CD4-positive, alpha-beta T cell treated with Interleukin-17A for 4 hours (primary cell): ENCODE data around the gene ARID1B.

Source experiments
- DNase-seq: peaks from one replicate; pipeline ENCODE4 v3.0.0-alpha.2; 2020; ENCODE audit warnings: mixed read lengths

ARID1B gene

DNA sequence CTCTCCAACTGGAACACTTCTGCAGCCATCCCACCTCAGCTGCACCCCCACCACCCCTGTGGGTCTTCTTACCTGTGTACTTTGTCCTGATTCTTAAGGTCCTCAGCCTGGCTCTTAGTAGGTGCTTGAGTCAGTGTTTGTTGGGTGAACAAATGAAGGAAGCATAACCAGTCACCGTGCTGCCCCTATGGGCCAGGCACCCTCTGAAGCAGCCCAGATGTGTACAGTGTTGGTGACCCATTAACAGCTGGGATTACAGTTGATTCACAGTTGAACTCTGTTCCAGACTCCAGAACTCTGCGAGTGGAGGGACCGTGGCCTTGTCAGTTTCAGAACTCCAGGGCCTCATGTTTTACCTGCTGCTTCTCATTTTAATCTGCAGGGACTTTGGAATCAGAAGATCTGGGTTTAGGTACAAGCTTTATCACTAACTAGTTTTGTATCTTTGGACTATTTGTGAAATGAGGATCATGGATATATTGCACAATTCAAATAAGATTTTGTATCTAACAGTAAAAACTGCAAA, 342.4 kb downstream of the ARID1B start:
- no peak for DNase-seq

GRCh38 chr6:157120534-157121232, 343.5 kb downstream of the ARID1B start:
- no peak for DNase-seq

DNA sequence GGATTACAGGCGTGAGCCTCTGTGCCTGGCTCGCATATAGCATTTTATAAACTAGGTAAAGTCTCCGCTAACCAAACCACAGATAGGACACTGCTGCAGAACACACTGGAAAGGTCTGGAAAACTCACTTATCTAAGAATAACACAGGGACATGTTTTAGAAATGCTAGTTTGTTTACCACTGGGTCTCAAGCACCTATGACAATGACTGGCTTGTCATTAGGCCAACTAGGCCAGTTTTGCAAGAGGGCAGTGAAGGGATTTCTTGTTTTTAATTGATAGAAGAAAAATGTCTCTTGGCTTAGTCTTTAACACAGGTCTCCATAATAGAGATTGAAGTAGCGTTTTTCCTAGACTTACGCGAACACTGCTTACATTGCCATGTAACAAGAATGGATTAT, 344.7 kb downstream of the ARID1B start:
- DNase-seq, result no peak

DNA sequence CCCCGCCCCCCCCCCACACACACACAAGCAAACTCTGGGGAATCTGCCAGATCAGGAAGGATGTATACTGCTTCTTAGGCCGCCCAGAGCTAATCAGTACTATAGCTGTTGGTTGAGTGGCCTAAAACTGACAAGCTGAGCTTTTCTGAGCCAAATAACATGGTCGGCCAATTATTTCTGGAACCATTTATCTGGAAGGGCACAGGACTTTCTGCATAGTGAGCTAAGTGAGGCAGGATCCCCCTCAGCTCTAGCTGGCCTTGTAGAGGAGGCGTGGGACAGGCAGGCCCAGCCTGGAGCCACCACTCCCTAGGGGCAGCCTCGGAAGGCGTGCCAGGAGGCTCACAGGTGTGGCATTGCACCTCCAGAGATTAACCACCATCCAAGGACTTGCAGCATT, 346.1 kb downstream of the ARID1B start:
- no peak for DNase-seq

DNA sequence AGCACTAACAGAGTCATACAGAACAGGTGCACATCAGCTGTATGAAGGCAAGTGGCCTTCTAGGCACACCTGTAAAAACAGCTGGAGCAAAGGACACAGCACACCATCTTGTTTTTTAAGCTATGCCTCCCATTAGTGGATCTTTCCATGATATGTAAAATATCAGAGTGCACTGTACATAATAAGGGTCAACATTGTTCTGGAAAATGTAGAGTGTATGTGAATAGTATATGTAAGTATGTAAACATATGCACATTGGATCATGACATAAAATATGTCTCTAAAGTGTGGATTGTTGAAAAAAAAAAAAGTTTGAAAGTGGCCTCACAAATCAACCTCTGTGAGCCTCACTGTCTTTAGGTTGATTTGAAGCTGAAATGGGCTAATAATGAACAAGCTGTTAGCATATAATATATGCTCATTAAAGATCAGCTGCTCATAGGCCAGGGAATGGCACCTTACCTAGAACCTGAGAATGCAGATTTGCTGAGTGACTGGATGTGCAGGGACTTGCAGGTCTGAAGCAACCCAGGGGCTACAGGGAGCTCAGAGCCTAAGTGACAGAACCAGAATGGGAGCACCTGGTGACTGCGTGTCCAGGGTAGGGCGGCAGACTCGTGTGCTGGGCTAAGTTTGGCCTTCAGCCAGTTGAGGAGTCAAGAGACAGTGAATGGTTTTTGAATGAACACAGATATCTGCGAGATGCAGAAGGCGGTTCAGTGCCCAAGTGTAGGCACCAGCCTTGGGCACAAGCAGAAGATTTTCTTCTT, 347.5 kb downstream of the ARID1B start:
- DNase-seq, result no peak

DNA sequence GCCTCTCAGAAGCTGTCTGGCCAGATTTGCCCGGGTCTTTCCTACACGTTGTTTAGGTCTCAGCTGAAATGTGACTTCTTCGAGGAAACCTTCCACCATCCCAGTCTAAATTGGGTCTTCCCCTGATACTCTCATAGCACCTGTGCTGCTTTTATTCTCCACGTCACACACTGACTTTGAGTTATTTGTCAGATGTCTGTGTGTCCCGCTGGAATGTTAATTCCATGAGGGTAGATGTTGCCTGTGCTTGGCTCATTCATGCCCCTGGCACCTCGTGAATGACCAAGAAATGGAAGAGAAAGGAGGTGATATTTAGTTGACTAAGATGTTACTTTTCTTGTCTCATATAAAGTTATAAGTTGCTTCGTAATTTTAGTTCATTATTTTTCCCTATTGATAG, 348.4 kb downstream of the ARID1B start:
- DNase-seq, result no peak

DNA sequence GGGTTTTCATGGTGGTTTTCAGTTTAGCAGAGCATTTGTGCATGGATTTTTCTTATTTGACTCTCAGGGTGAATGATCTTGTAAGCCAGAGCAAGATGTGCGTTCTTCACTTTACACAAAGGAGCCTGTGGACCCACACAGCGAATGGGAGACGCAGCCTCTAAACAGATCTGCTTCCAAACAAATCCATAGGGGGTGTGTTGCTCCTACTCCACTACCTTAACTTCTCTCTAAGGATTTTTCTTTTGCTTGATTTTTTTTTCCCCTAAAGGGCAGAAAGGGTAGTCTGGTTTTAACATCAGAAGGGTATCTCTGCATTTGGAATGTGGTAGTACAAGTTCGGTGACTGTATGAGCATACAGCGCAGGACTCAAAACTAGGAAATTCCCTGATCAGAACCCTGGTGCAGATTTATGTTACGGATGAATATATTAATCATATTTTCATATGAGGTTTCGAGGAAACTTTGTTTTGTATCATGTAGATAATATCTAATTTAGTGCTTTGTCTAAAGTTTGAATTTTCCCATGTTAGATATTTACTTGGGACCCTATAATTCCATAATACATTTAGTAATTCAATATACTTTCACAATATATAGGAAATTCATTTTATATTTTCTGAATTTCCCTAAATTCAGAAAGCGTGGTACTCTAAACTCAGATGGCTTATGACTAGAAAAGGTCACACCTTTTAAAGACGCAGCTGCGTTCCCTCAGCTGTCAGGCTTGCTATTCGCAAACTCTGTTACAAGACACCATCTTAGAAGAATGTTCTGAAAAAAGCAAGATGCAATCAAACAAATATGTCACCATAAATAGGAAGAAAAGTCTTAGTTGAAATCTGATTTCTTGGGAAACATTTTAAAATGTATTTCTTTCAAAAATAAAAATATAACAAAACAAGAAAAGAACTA, 349.3 kb downstream of the ARID1B start:
- no peak for DNase-seq

GRCh38 chr6:157128235-157128775, 351.1 kb downstream of the ARID1B start:
- DNase-seq, result no peak

GRCh38 chr6:157131250-157131649, 354.1 kb downstream of the ARID1B start:
- no peak for DNase-seq

DNA sequence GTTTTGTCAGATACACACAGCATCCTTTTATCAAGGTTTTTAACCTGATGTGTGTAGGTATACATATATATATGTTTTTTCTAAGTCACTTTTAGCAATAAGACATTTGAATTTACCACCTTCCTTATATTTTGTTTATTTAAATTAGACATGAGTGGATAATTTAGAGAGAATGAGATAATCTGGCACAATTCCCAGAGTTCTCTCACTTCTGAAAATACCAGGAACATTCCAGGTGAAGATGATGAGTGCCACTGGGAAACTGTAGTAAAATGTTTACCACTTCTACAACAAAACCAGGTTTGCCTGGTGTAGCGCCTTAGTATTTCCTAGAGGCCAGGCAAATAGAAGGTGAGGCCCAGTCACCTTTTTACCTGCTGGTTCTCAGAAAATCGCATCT, 356.7 kb downstream of the ARID1B start:
- DNase-seq, result no peak

GRCh38 chr6:157134402-157135047, 357.3 kb downstream of the ARID1B start:
- DNase-seq, result no peak

DNA sequence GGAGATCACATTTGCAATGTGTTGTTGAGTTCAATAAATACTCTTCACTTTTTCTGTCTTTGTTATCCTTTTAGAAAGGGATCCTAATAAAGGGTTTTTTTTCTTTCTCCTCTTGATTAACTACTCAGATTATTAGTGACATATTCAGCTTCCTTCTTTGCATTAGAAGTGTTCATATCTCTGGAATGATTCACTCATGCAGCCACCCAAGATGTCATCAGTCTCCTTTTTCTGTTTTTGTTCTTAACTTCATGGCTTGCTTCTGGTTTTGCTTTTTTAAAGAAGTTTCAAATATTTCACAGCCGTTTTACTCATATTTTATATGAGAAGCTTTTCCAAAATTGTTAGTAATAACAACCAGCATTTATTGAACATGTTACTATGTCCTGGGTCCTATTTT, 358.5 kb downstream of the ARID1B start:
- no peak for DNase-seq

DNA sequence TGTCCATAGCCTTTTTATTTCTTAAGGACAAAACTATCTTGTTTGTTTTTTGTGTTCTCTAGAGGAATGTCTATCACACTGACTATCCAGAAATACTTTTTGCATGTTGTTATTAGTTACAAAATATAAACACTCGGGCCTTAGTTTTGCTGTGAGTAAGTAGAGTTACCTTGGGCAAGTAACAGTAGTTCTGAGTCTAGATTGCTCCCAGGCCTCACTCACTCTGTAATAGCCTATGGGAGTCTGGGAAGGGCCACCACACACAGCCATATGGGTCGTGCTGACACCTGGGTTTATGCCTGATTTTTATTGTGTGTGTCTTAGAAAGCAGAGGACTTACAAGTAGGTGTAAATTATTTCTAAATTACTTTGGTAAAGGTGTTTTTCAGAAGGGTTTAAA, 360.3 kb downstream of the ARID1B start:
- DNase-seq, result no peak

DNA sequence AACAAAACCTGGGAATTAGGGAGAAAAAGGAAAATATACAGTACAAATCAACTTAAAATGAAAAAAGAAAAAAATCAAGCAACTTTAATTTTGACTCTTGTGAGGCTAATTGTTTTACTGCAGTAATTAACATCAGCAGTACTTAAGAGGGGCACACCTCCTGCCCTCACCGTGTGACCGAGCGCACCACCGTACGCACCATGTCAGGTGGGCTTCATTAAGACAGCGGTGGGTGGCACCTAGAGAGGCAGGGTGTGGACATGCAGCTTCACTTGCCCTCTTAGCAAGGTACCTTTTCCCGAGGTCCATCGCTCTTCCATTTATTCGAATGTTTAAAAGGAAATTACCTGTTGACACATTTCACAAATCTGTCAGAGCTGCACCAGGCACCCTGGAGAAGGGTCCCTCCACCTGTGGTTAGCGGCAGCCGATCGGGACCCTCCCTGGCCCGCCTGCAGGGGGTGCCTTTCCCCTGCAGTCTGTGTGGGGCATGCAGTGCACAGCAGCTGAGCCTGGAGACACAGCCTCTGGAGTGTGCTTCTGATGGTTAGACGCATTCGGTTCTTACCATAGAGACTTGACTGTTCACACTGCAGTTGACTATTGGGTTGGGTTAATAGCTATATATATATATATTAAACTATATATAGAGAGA, 362.0 kb downstream of the ARID1B start:
- DNase-seq, result peak; percentile 16

DNA sequence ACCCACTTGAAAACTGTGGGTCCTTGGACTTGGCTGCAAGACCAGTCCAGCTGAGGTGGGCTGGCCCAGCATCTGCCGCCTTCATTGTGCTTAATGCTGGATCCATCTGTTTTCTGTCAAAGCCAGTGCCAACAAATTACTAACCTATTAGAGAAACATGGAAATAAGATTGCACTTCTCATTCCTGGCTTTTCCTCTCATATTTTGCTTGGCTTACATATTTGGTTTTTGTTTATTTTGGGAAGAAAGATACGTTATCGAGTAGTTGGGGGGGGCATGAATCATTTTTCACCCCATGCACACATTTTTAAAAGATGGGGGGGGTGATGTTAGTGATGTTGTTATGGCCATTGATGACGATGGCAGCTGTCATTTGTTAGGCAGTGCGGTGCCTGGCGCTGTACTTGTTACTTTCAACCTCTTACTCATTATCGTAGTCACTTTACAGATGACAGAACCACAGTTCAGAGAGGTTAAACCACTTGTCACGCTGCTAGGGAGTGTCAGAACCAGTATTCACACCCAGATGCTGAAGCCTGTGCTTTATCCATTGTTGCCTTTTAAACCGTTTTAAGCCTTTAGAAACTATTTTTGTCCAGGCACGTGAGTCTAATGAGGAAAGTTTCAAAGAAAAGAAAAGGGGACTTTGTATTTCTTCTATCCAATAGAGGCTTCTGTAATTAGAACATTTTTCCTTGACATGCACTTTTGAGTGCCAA, 366.2 kb downstream of the ARID1B start:
- DNase-seq, result no peak

DNA sequence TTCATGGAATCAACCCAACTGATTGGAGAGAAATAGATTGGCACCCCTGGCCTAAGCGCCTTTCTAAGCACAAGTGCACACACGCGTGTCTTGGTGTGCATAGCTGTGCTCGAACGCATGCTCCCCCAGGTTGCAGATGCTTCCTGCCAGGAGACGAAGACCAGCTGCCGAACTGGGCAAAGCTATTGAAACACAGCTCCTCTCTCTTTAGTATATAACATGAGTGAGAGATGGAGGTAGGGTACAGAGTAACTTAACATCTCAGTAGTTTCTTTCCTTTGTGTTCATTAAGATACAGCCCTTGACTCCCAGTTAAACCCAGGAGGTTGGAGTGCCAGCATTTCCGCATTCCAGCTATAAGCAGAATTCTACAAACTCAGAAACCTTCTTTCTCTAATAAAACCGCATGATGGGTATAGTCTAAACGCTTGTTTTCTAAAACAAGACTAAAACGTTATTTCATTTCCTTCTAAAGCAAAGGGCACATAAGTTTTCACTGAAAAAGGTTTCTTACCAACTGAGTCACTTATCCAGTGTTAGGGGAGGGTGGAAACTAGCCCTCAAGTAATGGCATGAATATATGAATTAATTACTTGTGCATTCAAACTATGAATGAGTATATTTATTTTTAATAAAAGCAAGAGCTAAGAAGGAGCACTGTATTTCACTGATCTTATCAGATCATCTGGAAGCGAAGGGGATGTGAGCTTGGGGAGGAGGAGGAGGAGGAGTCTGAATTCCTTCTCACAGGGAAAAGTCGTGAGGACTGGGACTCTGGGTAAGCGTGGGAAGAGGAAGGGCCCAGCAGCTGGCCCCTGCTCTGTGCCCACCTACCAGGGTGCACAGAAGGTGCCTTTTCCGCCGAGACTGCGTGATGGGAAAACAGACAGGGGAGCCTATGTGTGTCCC, 367.0 kb downstream of the ARID1B start:
- DNase-seq, result no peak

DNA sequence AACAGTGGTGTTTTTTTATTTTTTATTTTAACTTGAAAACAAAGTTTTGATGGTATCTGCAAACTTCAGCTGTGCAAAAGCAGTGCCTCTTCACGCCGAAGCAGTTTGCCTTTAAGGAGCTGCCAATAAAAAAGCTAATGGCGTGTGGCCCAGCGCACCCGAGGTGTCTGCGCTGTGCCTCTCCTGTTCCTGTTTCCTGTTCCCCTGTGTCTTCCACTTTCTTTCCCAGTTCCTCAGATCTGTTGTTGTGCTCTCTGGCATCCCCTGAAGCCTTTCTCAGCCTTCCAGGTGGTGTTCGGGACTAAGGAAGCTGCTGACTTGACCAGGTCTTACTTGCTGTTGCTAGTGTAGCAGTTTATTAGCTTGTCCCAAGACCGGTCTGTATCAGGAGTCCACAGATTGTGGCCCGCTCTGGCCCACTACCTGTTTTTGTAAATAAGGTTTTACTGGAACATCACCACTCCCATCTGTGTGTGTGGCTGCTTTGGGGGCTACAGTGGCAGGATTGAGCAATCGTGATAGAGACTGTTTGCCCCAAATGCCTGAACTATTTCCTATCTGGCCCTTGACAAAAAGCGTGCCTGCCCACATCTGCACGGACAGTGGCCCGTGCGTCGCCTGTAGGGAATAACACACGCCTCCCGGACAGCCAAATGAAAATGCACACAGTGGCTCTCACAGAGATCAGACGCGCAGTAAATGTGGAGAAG, 367.8 kb downstream of the ARID1B start:
- DNase-seq, result no peak

DNA sequence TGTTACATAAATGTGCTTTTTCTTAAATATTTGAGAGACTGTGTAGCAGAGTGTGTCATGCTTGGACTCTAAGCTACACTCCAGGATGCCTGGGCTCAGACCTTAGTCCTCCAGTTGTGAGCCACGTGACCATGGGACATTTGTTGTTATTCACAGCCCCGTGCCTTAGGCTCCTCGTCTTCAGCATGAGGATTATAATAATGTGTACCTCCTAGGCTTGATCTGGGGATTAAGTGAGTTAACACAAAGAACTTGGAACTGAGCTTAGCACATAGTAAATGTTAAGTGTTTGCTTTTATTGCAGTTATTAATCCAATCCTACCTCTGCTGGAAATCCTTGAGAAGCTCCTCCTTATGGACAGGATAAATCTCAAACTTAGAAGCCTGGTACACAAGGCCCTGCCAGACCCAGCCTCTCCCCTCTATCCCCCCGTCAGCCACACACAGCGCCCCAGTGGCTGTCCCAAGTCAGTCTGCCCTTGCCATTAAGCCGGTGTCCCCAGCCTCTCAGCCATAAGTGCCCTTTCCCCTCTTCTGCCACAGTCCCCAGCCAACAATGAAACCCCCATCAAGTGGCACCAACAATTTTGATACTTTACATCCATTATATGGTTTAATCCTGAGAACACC, 368.6 kb downstream of the ARID1B start:
- DNase-seq, result no peak
